DND-41 (cell line): ENCODE results near the gene TRIM32.

Source experiments
- CTCF ChIP-seq: IDR thresholded peaks from 2 replicates; pipeline ENCODE4 v1.5.1; 2012; ENCODE audit warnings: borderline replicate concordance, low read length, moderate library complexity, mild to moderate bottlenecking; ENCODE audit not compliant: poor library complexity, severe bottlenecking; ENCODE audit errors: extremely low read depth
- EZH2 ChIP-seq: IDR thresholded peaks from 3 replicates; pipeline ENCODE4 v1.6.1; 2012; ENCODE audit warnings: borderline replicate concordance, low read depth, mild to moderate bottlenecking, moderate library complexity, low read length, inconsistent platforms; ENCODE audit not compliant: severe bottlenecking

- TF ChIP-seq CTCF = no peak
- no peak for TF ChIP-seq EZH2
Measured at GRCh38 chr9:116683535-116683934, 3.6 kb upstream of the TRIM32 start.
